DMS53 (cell line): Measurements from ENCODE around the gene EFS.
"Not testable (repeated sequence)": the region's sequence is repeated elsewhere in the genome, so short reads cannot be mapped to it uniquely, and the experiment has no call there.

Experiments used
- DNase-seq: peaks from one replicate; lab custom pipeline; 2025; lab: John Stamatoyannopoulos, UW

The EFS gene

GRCh38 chr14:23399591-23399990 is 34.6 kb upstream of the EFS start:
- no peak for DNase-seq

- DNase-seq, result peak; percentile 32
Measured at GRCh38 chr14:23399136-23399535, 34.2 kb upstream of the EFS start.

- peak; percentile 97 for DNase-seq
Measured at GRCh38 chr14:23398348-23398747, 33.4 kb upstream of the EFS start.

- DNase-seq, result no peak
Measured at GRCh38 chr14:23396781-23397407, 31.9 kb upstream of the EFS start.

GRCh38 chr14:23396126-23396525 is 31.2 kb upstream of the EFS start:
- DNase-seq, result no peak

GRCh38 chr14:23392613-23393012 is 27.6 kb upstream of the EFS start:
- no peak for DNase-seq

- not testable (repeated sequence) for DNase-seq
Measured at GRCh38 chr14:23389871-23390270, 24.9 kb upstream of the EFS start.

- DNase-seq, result no peak
Measured at GRCh38 chr14:23389396-23389795, 24.4 kb upstream of the EFS start.

- DNase-seq, result no peak
Measured at GRCh38 chr14:23388996-23389395, 24.0 kb upstream of the EFS start.

- no peak for DNase-seq
Measured at GRCh38 chr14:23387916-23388882, 23.2 kb upstream of the EFS start.

- DNase-seq, result no peak
Measured at GRCh38 chr14:23386999-23387398, 22.0 kb upstream of the EFS start.

- not testable (repeated sequence) for DNase-seq
Measured at GRCh38 chr14:23386266-23386657, 21.3 kb upstream of the EFS start.

- no peak for DNase-seq
Measured at GRCh38 chr14:23385642-23386265, 20.8 kb upstream of the EFS start.

- no peak for DNase-seq
Measured at GRCh38 chr14:23385244-23385641, 20.3 kb upstream of the EFS start.

- no peak for DNase-seq
Measured at GRCh38 chr14:23384364-23385080, 19.6 kb upstream of the EFS start.

- no peak for DNase-seq
Measured at GRCh38 chr14:23382731-23383440, 17.9 kb upstream of the EFS start.

GRCh38 chr14:23382276-23382675 is 17.3 kb upstream of the EFS start:
- DNase-seq, result no peak

GRCh38 chr14:23381871-23382270 is 16.9 kb upstream of the EFS start:
- no peak for DNase-seq

- no peak for DNase-seq
Measured at GRCh38 chr14:23380976-23381375, 16.0 kb upstream of the EFS start.

GRCh38 chr14:23380197-23380914 is 15.4 kb upstream of the EFS start:
- no peak for DNase-seq
